Liver (tissue), 9 donors: ENCODE measurements around the gene SLC2A6. TPM values are rescaled to one million over a fixed set of nuclear protein-coding genes. Genes with fewer than 3 reads are reported as not detected.

ENCODE experiments used
- DNase-seq: peaks from one replicate; pipeline ENCODE4 v3.0.0-alpha.2; 2017; ENCODE audit warnings: low spot score
- H3K27ac ChIP-seq, 2 donors: one replicate each; pipeline ENCODE4 v1.7.0; 2013; ENCODE audit warnings: inconsistent platforms in 2 of 2, low read length in 2 of 2, control low read depth in 1 of 2, low read depth in 1 of 2, mild to moderate bottlenecking in 1 of 2
- H3K27me3 ChIP-seq, 4 donors: one replicate each; pipeline versions ENCODE4 v1.6.1 to v1.7.0; 2013; ENCODE audit warnings: low read length in 3 of 4, inconsistent platforms in 1 of 4, mild to moderate bottlenecking in 1 of 4, moderate library complexity in 1 of 4; ENCODE audit not compliant: control insufficient read depth in 4 of 4, insufficient read depth in 4 of 4
- H3K36me3 ChIP-seq, 4 donors: one replicate each; pipeline versions ENCODE4 v1.6.1 to v1.7.0; 2013; ENCODE audit warnings: low read length in 3 of 4, mild to moderate bottlenecking in 3 of 4, low read depth in 1 of 4, moderate library complexity in 1 of 4; ENCODE audit not compliant: control insufficient read depth in 4 of 4, insufficient read depth in 3 of 4
- H3K4me1 ChIP-seq, 4 donors: one replicate each; pipeline versions ENCODE4 v1.6.1 to v1.7.0; 2013; ENCODE audit warnings: low read length in 3 of 4, mild to moderate bottlenecking in 3 of 4, moderate library complexity in 1 of 4; ENCODE audit not compliant: control insufficient read depth in 4 of 4, insufficient read depth in 4 of 4
- H3K4me3 ChIP-seq, 3 donors: one replicate each; pipeline versions ENCODE4 v1.6.1 to v1.7.0; 2013; ENCODE audit warnings: low read length in 3 of 3, control low read depth in 1 of 3, low read depth in 1 of 3, mild to moderate bottlenecking in 1 of 3
- H3K9ac ChIP-seq, 2 donors: one replicate each; pipeline ENCODE4 v1.7.0; 2013; ENCODE audit warnings: low read length in 2 of 2, mild to moderate bottlenecking in 2 of 2, moderate library complexity in 2 of 2, control low read depth in 1 of 2, low read depth in 1 of 2
- H3K9me3 ChIP-seq, 4 donors: one replicate each; pipeline versions ENCODE4 v1.6.1 to v1.7.0; 2013; ENCODE audit warnings: low read length in 3 of 4; ENCODE audit not compliant: control insufficient read depth in 4 of 4
- ATF3 ChIP-seq: IDR thresholded peaks from 2 replicates; pipeline ENCODE4 v1.6.1; 2016; ENCODE audit warnings: antibody characterized with exemption
- FOXA1 ChIP-seq: IDR thresholded peaks from 2 replicates; pipeline ENCODE4 v1.6.1; 2016; ENCODE audit warnings: antibody characterized with exemption
- FOXA2 ChIP-seq: IDR thresholded peaks from 2 replicates; pipeline ENCODE4 v1.6.1; 2016; ENCODE audit warnings: antibody characterized with exemption
- GABPA ChIP-seq, 2 donors: IDR thresholded peaks in 1 of 2; conservative IDR thresholded peaks in 1 of 2; 2 replicates each; pipeline ENCODE4 v1.6.1; 2016; ENCODE audit warnings: antibody characterized with exemption in 2 of 2, mild to moderate bottlenecking in 1 of 2, moderate library complexity in 1 of 2
- HNF4G ChIP-seq: IDR thresholded peaks from 2 replicates; pipeline ENCODE4 v1.6.1; 2016; ENCODE audit warnings: antibody characterized with exemption
- JUND ChIP-seq, 2 donors: IDR thresholded peaks; 2 replicates each; pipeline ENCODE4 v1.6.1; 2016; ENCODE audit warnings: antibody characterized with exemption in 2 of 2
- NR2F2 ChIP-seq: IDR thresholded peaks from 2 replicates; pipeline ENCODE4 v1.6.1; 2016; ENCODE audit warnings: antibody characterized with exemption
- RAD21 ChIP-seq, 2 donors: IDR thresholded peaks; 2 replicates each; pipeline ENCODE4 v1.6.1; 2016; ENCODE audit warnings: antibody characterized with exemption in 2 of 2, mild to moderate bottlenecking in 2 of 2
- SP1 ChIP-seq: IDR thresholded peaks from 2 replicates; pipeline ENCODE4 v1.6.1; 2018; ENCODE audit warnings: antibody characterized with exemption, mild to moderate bottlenecking
- TAF1 ChIP-seq: conservative IDR thresholded peaks from 2 replicates; pipeline ENCODE4 v1.6.1; 2016; ENCODE audit warnings: antibody characterized with exemption, mild to moderate bottlenecking
- ZBTB33 ChIP-seq: IDR thresholded peaks from 2 replicates; pipeline ENCODE4 v1.6.1; 2016; ENCODE audit warnings: antibody characterized with exemption
- WGBS: extraction: QIAGEN DNeasy Blood & Tissue Kit; methylation state at CpG from one replicate; pipeline ENCODE4 v1.1.7; 2013; 5-methylcytosine and 5-hydroxymethylcytosine counted together
- polyA plus RNA-seq, 2 donors: library from polyadenylated mRNA; stranded (reverse) in 1 of 2; unstranded in 1 of 2; fragments of 200-250 nt in 1 of 2; fragments of >200 nt in 1 of 2; fragmentation: Nextera tagmentation in 1 of 2; extraction: Ambion mirVana in 1 of 2; gene quantifications; one replicate each; pipeline versions ENCODE4 v1.2.1 to v1.2.3, GENCODE V29; 2013 to 2015
- total RNA-seq, 2 donors: library from RNA; depleted of rRNA; stranded (reverse); fragments of >200 nt; gene quantifications; one replicate each; pipeline ENCODE4 v1.2.3, GENCODE V29; 2014
- TF ChIP-seq, protein P1 (sequence below): fragments of 150-350 bp; IDR thresholded peaks from 2 replicates; pipeline ENCODE4 v1.5.1; 2017; ENCODE audit warnings: improper control_type of control experiment, low read depth, low read length; ENCODE audit not compliant: missing input control
- donor health status: healthy.
- donor health status: healthy.
- donor health status: healthy.
- donor health status: healthy.
- donor health status: healthy.

SLC2A6 gene
- total and polyA plus RNA-seq, 4 donors: 1.7 to 3.9 (median 2.3) TPM

DNA sequence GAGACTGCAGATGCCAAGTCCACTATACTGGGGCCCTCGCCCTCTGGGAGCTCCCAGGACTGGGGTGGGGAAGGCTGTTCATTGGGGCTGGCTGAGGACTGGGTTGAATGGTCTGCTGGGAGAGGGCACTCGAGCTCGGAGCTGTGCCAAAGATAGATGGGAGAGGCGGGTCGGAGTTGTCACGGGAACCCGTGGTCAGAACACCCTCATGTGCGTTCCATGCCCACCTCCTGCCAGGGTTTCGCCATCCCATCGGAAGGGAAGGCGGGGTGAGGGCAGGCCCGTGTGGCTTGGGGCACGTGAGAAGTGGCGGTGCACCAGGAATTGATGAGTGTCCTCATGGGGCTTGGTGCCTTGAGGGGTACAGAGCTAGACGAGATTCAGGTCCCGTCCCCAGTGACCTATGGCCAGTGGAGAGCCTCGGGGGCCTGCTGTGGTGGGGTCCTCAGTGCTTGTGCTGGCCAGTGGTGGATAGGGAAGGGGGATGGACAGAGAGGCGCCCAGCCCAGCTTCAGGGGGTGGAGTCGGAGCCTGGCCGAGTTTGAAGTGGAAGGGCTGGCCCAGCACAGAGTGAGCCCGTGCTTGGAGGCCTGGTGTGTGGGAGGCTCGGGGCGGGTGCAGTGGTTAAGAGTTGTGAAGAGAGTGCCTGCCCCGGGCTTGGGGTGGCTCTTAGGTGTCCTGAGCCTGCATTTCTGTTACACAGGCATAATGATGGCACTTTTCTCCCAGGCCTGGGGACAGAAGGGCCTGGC lies 14.9 kb downstream of the SLC2A6 start (continued):
- TF ChIP-seq, protein P1, sequence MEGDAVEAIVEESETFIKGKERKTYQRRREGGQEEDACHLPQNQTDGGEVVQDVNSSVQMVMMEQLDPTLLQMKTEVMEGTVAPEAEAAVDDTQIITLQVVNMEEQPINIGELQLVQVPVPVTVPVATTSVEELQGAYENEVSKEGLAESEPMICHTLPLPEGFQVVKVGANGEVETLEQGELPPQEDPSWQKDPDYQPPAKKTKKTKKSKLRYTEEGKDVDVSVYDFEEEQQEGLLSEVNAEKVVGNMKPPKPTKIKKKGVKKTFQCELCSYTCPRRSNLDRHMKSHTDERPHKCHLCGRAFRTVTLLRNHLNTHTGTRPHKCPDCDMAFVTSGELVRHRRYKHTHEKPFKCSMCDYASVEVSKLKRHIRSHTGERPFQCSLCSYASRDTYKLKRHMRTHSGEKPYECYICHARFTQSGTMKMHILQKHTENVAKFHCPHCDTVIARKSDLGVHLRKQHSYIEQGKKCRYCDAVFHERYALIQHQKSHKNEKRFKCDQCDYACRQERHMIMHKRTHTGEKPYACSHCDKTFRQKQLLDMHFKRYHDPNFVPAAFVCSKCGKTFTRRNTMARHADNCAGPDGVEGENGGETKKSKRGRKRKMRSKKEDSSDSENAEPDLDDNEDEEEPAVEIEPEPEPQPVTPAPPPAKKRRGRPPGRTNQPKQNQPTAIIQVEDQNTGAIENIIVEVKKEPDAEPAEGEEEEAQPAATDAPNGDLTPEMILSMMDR: no peak
- TF ChIP-seq ATF3: no peak
- no peak for TF ChIP-seq FOXA2
- no peak for TF ChIP-seq GABPA (IDR thresholded peaks at IDR 0.05 in 1 of 2, conservative IDR thresholded peaks at IDR 0.05 in 1 of 2)
- TF ChIP-seq ZBTB33: no peak
- TF ChIP-seq RAD21 (IDR thresholded peaks at IDR 0.05): no peak
- no peak for TF ChIP-seq TAF1
- no peak for TF ChIP-seq NR2F2
- no peak for TF ChIP-seq JUND (IDR thresholded peaks at IDR 0.05)
- no peak for TF ChIP-seq SP1
- TF ChIP-seq HNF4G: no peak
- no peak for TF ChIP-seq FOXA1

GRCh38 chr9:133463234-133463863 lies 15.6 kb downstream of the SLC2A6 start:
- DNase-seq: no peak
- Histone ChIP-seq H3K4me3 (no peak overlapping the region), H3K9me3 (no peaks in the 10 kb centered on the region), H3K27ac (no peak overlapping the region), H3K4me1 (peaks cover 7 to 29% (median 21%) of the 10 kb centered on the region in 4 donors), H3K27me3 (no peaks in the 10 kb centered on the region), H3K9ac (no peak overlapping the region), H3K36me3 (peaks cover 2 to 14% (median 12%) of the 10 kb centered on the region in 4 donors)
- 93% methylated on average over 22 of the region's 22 CpGs for WGBS
- TF ChIP-seq HNF4G (no peak), RAD21 (IDR thresholded peaks at IDR 0.05) (no peak), ATF3 (no peak), ZBTB33 (no peak)
